Activated CD8-positive, alpha-beta T cell treated with anti-CD3 and anti-CD28 coated beads for 36 hours (primary cell): ENCODE data around the gene INPP4B. TPM values are rescaled to one million over a fixed set of nuclear protein-coding genes. Genes with fewer than 3 reads are reported as not detected.

Source experiments
- ATAC-seq: fragments of 200-7000 bp; cut with Tn5 transposase; one replicate; pipeline ENCODE4 v1.10.0; 2021; ENCODE audit warnings: mild to moderate bottlenecking, moderate library complexity
- CTCF ChIA-PET: fragments of 350-600 bp; sonication (Branson Sonifier 250); formaldehyde crosslinking; loops from one replicate; lab custom pipeline; 2021; ENCODE audit warnings: antibody characterized with exemption; lab: Charles Lee
- POLR2A ChIA-PET: fragments of 350-600 bp; sonication (Branson Sonifier 250); formaldehyde crosslinking; loops from one replicate; lab custom pipeline; 2021; ENCODE audit warnings: antibody characterized with exemption; lab: Charles Lee
- DNase-seq: peaks from one replicate; pipeline ENCODE4 v3.0.0-alpha.2; 2020
- H3K27ac Mint-ChIP-seq: one replicate; pipeline ENCODE4 v1.8.0; 2021; ENCODE audit warnings: mild to moderate bottlenecking, mixed read lengths
- H3K27me3 Mint-ChIP-seq: one replicate; pipeline ENCODE4 v1.8.0; 2021; ENCODE audit warnings: mixed read lengths
- H3K36me3 Mint-ChIP-seq: one replicate; pipeline ENCODE4 v1.8.0; 2021; ENCODE audit warnings: low read depth, mixed read lengths
- H3K4me1 Mint-ChIP-seq: one replicate; pipeline ENCODE4 v1.8.0; 2021; ENCODE audit warnings: low read depth, mixed read lengths
- H3K4me3 Mint-ChIP-seq: one replicate; pipeline ENCODE4 v1.8.0; 2021; ENCODE audit warnings: mild to moderate bottlenecking, moderate library complexity, mixed read lengths
- H3K9me3 Mint-ChIP-seq: one replicate; pipeline ENCODE4 v1.8.0; 2021; ENCODE audit warnings: mixed read lengths
- intact Hi-C: fragments of 100-400 bp; cut with micrococcal nuclease; formaldehyde crosslinking; loops from one replicate; pipeline ENCODE4 v1.10.0; 2022
- total RNA-seq, 2 experiments: library from RNA; stranded (reverse); gene quantifications; one replicate each; pipeline ENCODE4 v1.2.3, GENCODE V29; 2021
- TF ChIP-seq, protein P1 (sequence below): fragments of 200-600 bp; IDR thresholded peaks from one replicate; pipeline ENCODE4 v1.8.0; 2022; ENCODE audit warnings: antibody characterized with exemption, mild to moderate bottlenecking

INPP4B gene
- total RNA-seq, 2 experiments from 2014 or later: 46.1 to 46.9 TPM

GRCh38 chr4:142447009-142447408, 399.1 kb downstream of the INPP4B start:
- no peak for DNase-seq
- no peak overlapping the region for H3K27ac Mint-ChIP-seq
- peaks cover 20% of the 10 kb centered on the region for H3K4me1 Mint-ChIP-seq
- H3K4me3 Mint-ChIP-seq: no peak overlapping the region
- H3K36me3 Mint-ChIP-seq: no peaks in the 10 kb centered on the region
- ChIA-PET CTCF (interaction anchor here (1.0 kb wide), 1 partner anchor 107 kb away, joined by 3 read pairs; no protein-coding TSS in a partner anchor), POLR2A (no interaction called here)
- intact Hi-C loops: no loop called here
- H3K9me3 Mint-ChIP-seq: peaks cover 5% of the 10 kb centered on the region
- TF ChIP-seq, protein P1, sequence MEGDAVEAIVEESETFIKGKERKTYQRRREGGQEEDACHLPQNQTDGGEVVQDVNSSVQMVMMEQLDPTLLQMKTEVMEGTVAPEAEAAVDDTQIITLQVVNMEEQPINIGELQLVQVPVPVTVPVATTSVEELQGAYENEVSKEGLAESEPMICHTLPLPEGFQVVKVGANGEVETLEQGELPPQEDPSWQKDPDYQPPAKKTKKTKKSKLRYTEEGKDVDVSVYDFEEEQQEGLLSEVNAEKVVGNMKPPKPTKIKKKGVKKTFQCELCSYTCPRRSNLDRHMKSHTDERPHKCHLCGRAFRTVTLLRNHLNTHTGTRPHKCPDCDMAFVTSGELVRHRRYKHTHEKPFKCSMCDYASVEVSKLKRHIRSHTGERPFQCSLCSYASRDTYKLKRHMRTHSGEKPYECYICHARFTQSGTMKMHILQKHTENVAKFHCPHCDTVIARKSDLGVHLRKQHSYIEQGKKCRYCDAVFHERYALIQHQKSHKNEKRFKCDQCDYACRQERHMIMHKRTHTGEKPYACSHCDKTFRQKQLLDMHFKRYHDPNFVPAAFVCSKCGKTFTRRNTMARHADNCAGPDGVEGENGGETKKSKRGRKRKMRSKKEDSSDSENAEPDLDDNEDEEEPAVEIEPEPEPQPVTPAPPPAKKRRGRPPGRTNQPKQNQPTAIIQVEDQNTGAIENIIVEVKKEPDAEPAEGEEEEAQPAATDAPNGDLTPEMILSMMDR: no peak
- no peaks in the 10 kb centered on the region for H3K27me3 Mint-ChIP-seq
- ATAC-seq: no peak

DNA sequence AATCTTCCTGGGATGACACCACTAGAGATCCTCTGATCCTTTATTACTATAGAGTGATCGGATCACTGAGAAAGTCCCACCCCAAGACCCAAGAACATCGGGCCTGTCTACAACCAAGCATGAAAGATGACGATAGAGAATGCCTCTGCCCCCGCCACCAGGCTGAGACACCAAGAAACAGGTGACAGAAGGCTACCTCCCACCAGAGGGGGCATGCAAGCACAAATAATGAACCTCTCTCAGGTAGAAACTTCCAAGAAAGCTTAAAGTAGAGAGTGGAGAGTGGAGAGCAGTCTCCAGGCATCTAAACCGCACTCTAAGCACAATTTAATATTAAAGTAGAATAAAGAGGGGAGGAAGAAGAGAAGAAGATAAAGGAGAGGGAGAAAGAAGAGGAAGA, 402.6 kb downstream of the INPP4B start:
- POLR2A ChIA-PET: no interaction called here
- Mint-ChIP-seq H3K4me3 (no peak overlapping the region), H3K27me3 (no peaks in the 10 kb centered on the region), H3K4me1 (peaks cover 20% of the 10 kb centered on the region), H3K9me3 (peaks cover 7% of the 10 kb centered on the region), H3K27ac (no peak overlapping the region), H3K36me3 (no peaks in the 10 kb centered on the region)
- no peak for DNase-seq
- TF ChIP-seq, protein P1: no peak
- ATAC-seq: no peak
- CTCF ChIA-PET: no interaction called here
- intact Hi-C loops: no loop called here

- intact Hi-C loops: no loop called here
- no peak for DNase-seq
- TF ChIP-seq, protein P1: no peak
- Mint-ChIP-seq H3K4me3 (no peak overlapping the region), H3K9me3 (peaks cover 7% of the 10 kb centered on the region), H3K36me3 (peaks cover 1% of the 10 kb centered on the region), H3K27me3 (no peaks in the 10 kb centered on the region), H3K4me1 (peaks cover 13% of the 10 kb centered on the region), H3K27ac (no peak overlapping the region)
- POLR2A ChIA-PET: interaction anchor here (1.0 kb wide), 1 partner anchor 30 kb away, joined by 3 read pairs; no protein-coding TSS in a partner anchor
- CTCF ChIA-PET: no interaction called here
- ATAC-seq: no peak
Observed at GRCh38 chr4:142440093-142440492, 406.0 kb downstream of the INPP4B start.

DNA sequence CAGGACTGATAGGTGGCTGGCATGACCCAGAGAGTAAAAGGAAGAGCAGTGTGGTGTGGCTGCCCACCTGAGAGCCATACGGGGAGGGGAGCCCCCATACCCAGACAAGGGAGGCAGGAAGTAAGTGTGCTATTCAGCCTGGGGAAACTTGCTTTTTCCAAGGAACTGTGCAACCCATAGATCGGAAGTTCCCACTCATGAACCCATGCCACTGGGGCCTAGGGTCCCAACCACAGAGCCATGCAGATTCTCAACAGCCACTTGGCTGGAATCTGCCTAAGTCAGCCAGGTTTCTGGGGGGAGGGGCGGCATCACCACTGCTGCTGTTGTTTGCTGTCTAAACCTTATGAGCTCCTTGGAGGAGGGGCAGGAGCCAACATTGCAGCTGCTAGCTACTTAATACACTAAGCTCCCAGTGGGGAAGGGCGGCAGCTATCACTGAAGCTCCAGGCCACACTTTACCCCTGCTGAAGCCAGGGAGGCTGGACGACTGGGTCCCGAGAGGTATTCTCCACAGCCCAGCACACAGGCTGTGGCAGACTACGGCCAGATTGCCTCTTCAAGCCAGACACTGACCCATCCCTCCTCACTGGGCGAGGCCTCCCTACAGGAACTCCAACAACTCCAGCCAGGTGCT, 410.4 kb downstream of the INPP4B start:
- ATAC-seq: no peak
- H3K27ac Mint-ChIP-seq: no peak overlapping the region

More for the DNA sequence above, 410.4 kb downstream of the INPP4B start:
- Mint-ChIP-seq H3K9me3 (peaks cover 2% of the 10 kb centered on the region), H3K27me3 (no peaks in the 10 kb centered on the region), H3K4me3 (no peak overlapping the region), H3K36me3 (peaks cover 1% of the 10 kb centered on the region), H3K4me1 (peaks cover 33% of the 10 kb centered on the region)
- ChIA-PET CTCF (no interaction called here), POLR2A (no interaction called here)
- DNase-seq: no peak
- intact Hi-C loops: loop anchor here (10.0 kb wide), 1 partner anchor 311 kb away; no protein-coding TSS in a partner anchor
- TF ChIP-seq, protein P1: no peak
